Measurements from ENCODE around the gene RPS6KB2. TPM values are rescaled to one million over a fixed set of nuclear protein-coding genes. Genes with fewer than 3 reads are reported as not detected.

The RPS6KB2 gene
- total and polyA plus RNA-seq, 9 of the 15 experiments (the other 6 are each of a cell fraction or from before 2014, with no cell fraction given), result 0.42 to 122 (median 82.6) TPM

DNA sequence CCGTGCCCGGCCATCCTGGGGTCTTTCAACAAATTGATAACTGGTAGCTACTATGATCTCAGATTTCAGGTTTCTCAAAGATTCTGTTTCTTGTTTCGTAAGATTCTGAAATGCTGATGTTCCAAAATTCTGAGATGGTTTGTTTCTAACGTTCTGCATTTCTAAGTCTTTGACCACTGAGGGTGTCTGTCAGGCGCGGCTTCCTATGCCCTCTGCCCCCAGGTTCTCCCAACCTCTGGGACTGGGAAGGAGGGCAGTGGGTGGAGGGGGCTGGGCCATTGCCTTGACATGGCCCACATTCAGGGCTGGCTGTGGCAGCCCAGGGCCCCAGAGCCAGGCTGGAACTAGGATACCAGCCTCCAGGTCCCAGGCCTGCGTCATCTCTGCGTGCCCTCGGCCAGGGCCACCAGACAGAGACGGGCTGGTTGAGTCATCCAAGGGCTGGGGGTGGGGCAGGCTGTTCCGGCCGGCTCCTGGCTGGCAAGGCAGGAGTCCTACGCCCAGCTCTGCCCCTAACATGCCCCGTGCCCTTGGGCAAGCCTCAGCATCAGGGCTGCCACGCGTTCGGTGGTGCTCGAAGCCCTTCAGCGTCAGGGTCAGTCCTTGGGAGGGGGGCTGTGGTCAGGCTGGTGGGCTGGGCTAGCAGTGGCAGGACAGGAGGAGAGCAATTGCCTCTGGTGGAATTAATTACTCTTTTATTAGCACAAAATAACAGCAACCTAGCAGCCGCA lies 35.6 kb downstream of the RPS6KB2 start (continued):
- TF ChIP-seq ZNF644 (tag; IDR thresholded peaks at IDR 0.05; ENCODE audit: low read depth), result peak; percentile 54; the same call in 1 of the 2 replicates
- TF ChIP-seq ZNF232 (CRISPR knock-in tag; IDR thresholded peaks at IDR 0.05), result no peak
- TF ChIP-seq MED1 (CRISPR knock-in tag; IDR thresholded peaks at IDR 0.05; ENCODE audit: borderline replicate concordance), result no peak
- TF ChIP-seq RBM39 (optimal IDR thresholded peaks at IDR 0.05; ENCODE audit: low read depth, low read length), result no peak
- TF ChIP-seq PREB (CRISPR knock-in tag; IDR thresholded peaks at IDR 0.05), result no peak
- no peak for TF ChIP-seq RBM17 (IDR thresholded peaks at IDR 0.05; ENCODE audit: borderline replicate concordance, low read depth, low read length)
- TF ChIP-seq ZNF347 (CRISPR knock-in tag; IDR thresholded peaks at IDR 0.05; ENCODE audit: low read depth), result no peak
- TF ChIP-seq CHD1 (IDR thresholded peaks at IDR 0.05; ENCODE audit: low read length), result no peak
- TF ChIP-seq ZBTB40 (IDR thresholded peaks at IDR 0.05), result peak; percentile 30; the same call in 1 of the 2 replicates
- TF ChIP-seq ZBTB40 (CRISPR knock-in tag; IDR thresholded peaks at IDR 0.05), result no peak
- no peak for TF ChIP-seq SMARCA5 (IDR thresholded peaks at IDR 0.05)
- no peak for TF ChIP-seq HBP1 (CRISPR knock-in tag; IDR thresholded peaks at IDR 0.05)
- no peak for TF ChIP-seq BDP1 (IDR thresholded peaks at IDR 0.05; ENCODE audit: insufficient read depth, insufficient read length)
- TF ChIP-seq ZNF277 (CRISPR knock-in tag; IDR thresholded peaks at IDR 0.05; ENCODE audit: borderline replicate concordance), result no peak

Measured in K562 (cell line).